A549 (cell line): ENCODE data around the gene ARFGEF3. TPM values are rescaled to one million over a fixed set of nuclear protein-coding genes. Genes with fewer than 3 reads are reported as not detected.

Experiments used
- ATAC-seq, 2 experiments: fragments of 200-7000 bp in 1 of 2; fragments of >200 bp in 1 of 2; cut with Nextera tagmentation in 1 of 2; cut with Tn5 transposase in 1 of 2; 3 replicates each; pipeline versions ENCODE4 v1.8.0 to v1.9.1; 2018 to 2020; ENCODE audit warnings: mild to moderate bottlenecking in 1 of 2, moderate library complexity in 1 of 2
- CTCF ChIA-PET: fragments of 300-600 bp; sonication (Branson Sonifier 250); formaldehyde crosslinking; extraction: SDS; loops from one replicate; lab custom pipeline; 2021; ENCODE audit warnings: antibody characterized with exemption, inconsistent platforms; lab: Yijun Ruan, JAX
- POLR2A ChIA-PET: fragments of 350-600 bp; formaldehyde crosslinking; extraction: SDS; loops from one replicate; lab custom pipeline; 2021; ENCODE audit warnings: antibody characterized with exemption, inconsistent platforms; lab: Yijun Ruan, JAX
- DNase-seq, 2 experiments: peaks; one replicate each; pipeline versions ENCODE4 v3.0.0 to v3.0.0-alpha.2; 2011 to 2016; ENCODE audit warnings: low read depth in 1 of 2, low spot score in 1 of 2
- FAIRE-seq: peaks from 2 replicates; lab custom pipeline; 2011; peaks lifted over from hg19 to GRCh38; lab: Jason Lieb, UNC
- H3K27ac ChIP-seq, 2 experiments: fragments of >200 bp; sonication (Bioruptor Twin); formaldehyde crosslinking; 3 replicates each; pipeline ENCODE4 v1.5.1; 2016 to 2017
- H3K4me1 ChIP-seq: fragments of >200 bp; sonication (Bioruptor Twin); formaldehyde crosslinking; 3 replicates; pipeline ENCODE4 v1.6.1; 2016
- H3K4me2 ChIP-seq: fragments of >200 bp; sonication (Bioruptor Twin); formaldehyde crosslinking; 3 replicates; pipeline ENCODE4 v1.6.1; 2016
- H3K4me3 ChIP-seq: fragments of >200 bp; sonication (Bioruptor Twin); formaldehyde crosslinking; 3 replicates; pipeline ENCODE4 v1.5.1; 2016
- H3K9me3 ChIP-seq: fragments of >200 bp; sonication (Bioruptor Twin); formaldehyde crosslinking; 3 replicates; pipeline ENCODE4 v1.6.1; 2016
- BHLHE40 ChIP-seq: IDR thresholded peaks from 2 replicates; pipeline ENCODE4 v1.6.1; 2012; ENCODE audit warnings: low read depth, low read length, inconsistent platforms
- CEBPB ChIP-seq, 2 experiments: fragments of >200 bp in 1 of 2; sonication (Bioruptor Twin) in 1 of 2; formaldehyde crosslinking in 1 of 2; IDR thresholded peaks; 2 replicates each; pipeline ENCODE4 v1.6.1; 2012 to 2016
- CHD4 ChIP-seq: fragments of 200-600 bp; sonication (generic); IDR thresholded peaks from 2 replicates; pipeline ENCODE4 v1.6.1; 2016; ENCODE audit warnings: antibody characterized with exemption, mild to moderate bottlenecking, borderline replicate concordance
- FOXS1 ChIP-seq: fragments of 250-450 bp; sonication (Bioruptor Pico); IDR thresholded peaks from 2 replicates; pipeline ENCODE4 v1.5.0; 2020; ENCODE audit warnings: mild to moderate bottlenecking, moderate library complexity
- GATA3 ChIP-seq: IDR thresholded peaks from 2 replicates; pipeline ENCODE4 v1.6.1; 2012; ENCODE audit warnings: borderline replicate concordance
- HDAC2 ChIP-seq: fragments of 200-600 bp; sonication (generic); IDR thresholded peaks from 2 replicates; pipeline ENCODE4 v1.6.1; 2016
- HEYL ChIP-seq: fragments of 250-450 bp; sonication (Bioruptor Pico); IDR thresholded peaks from 2 replicates; pipeline ENCODE4 v1.8.0; 2021; ENCODE audit warnings: mild to moderate bottlenecking, moderate library complexity
- HOXB13 ChIP-seq: fragments of 250-450 bp; sonication (Bioruptor Pico); IDR thresholded peaks from 2 replicates; pipeline ENCODE4 v1.5.0; 2020; ENCODE audit warnings: low read depth, mild to moderate bottlenecking, moderate library complexity
- HOXB5 ChIP-seq: fragments of 250-450 bp; sonication (Bioruptor Pico); IDR thresholded peaks from 2 replicates; pipeline ENCODE4 v1.5.0; 2020; ENCODE audit warnings: mild to moderate bottlenecking, moderate library complexity
- JUN ChIP-seq, 2 experiments: fragments of >200 bp; sonication (Bioruptor Twin); formaldehyde crosslinking; IDR thresholded peaks; 2 replicates in 1 of 2; 3 replicates in 1 of 2; pipeline ENCODE4 v1.6.1; 2016 to 2017
- JUNB ChIP-seq: fragments of >200 bp; sonication (Bioruptor Twin); formaldehyde crosslinking; IDR thresholded peaks from 2 replicates; pipeline ENCODE4 v1.6.1; 2016
- KDM1A ChIP-seq: fragments of 200-600 bp; sonication (generic); IDR thresholded peaks from 2 replicates; pipeline ENCODE4 v1.6.1; 2016; ENCODE audit warnings: low read depth, mild to moderate bottlenecking
- KDM5A ChIP-seq: fragments of 200-600 bp; sonication (generic); IDR thresholded peaks from 2 replicates; pipeline ENCODE4 v1.6.1; 2016; ENCODE audit warnings: antibody characterized with exemption, mild to moderate bottlenecking
- MAZ ChIP-seq: fragments of 150-350 bp; IDR thresholded peaks from 2 replicates; pipeline ENCODE4 v1.6.1; 2014; ENCODE audit warnings: antibody characterized with exemption, low read depth, low read length, borderline replicate concordance
- MYC ChIP-seq: IDR thresholded peaks from 2 replicates; pipeline ENCODE4 v1.6.1; 2012; ENCODE audit warnings: mild to moderate bottlenecking, inconsistent platforms, low read length, improper control_type of control experiment, borderline replicate concordance
- NFE2L2 ChIP-seq: fragments of 150-350 bp; conservative IDR thresholded peaks from 2 replicates; pipeline ENCODE4 v1.6.1; 2014; ENCODE audit warnings: low read length
- POLR2AphosphoS2 ChIP-seq: conservative IDR thresholded peaks from 2 replicates; pipeline ENCODE4 v1.6.1; 2012; ENCODE audit warnings: low read length, improper control_type of control experiment, inconsistent platforms
- RAD21 ChIP-seq, 2 experiments: fragments of >200 bp in 1 of 2; sonication (Bioruptor Twin) in 1 of 2; formaldehyde crosslinking in 1 of 2; IDR thresholded peaks in 1 of 2; conservative IDR thresholded peaks in 1 of 2; 2 replicates in 1 of 2; 3 replicates in 1 of 2; pipeline ENCODE4 v1.6.1; 2012 to 2018; ENCODE audit warnings: inconsistent platforms in 1 of 2
- RCOR1 ChIP-seq: fragments of 150-350 bp; IDR thresholded peaks from 2 replicates; pipeline ENCODE4 v1.6.1; 2014; ENCODE audit warnings: antibody characterized with exemption, low read length, low read depth
- RFX5 ChIP-seq: fragments of 450-650 bp; IDR thresholded peaks from 2 replicates; pipeline ENCODE4 v1.7.1; 2014; ENCODE audit warnings: antibody characterized with exemption, mild to moderate bottlenecking, moderate library complexity
- SREBF2 ChIP-seq: fragments of 450-650 bp; IDR thresholded peaks from 2 replicates; pipeline ENCODE4 v1.6.1; 2014; ENCODE audit warnings: mild to moderate bottlenecking, moderate library complexity
- ZC3H11A ChIP-seq: fragments of 450-650 bp; IDR thresholded peaks from 2 replicates; pipeline ENCODE4 v1.6.1; 2014; ENCODE audit warnings: antibody characterized with exemption, mild to moderate bottlenecking
- ZFP36 ChIP-seq: fragments of 450-650 bp; IDR thresholded peaks from 2 replicates; pipeline ENCODE4 v1.6.1; 2014; ENCODE audit warnings: borderline replicate concordance; ENCODE audit not compliant: partially characterized antibody
- ZSCAN20 ChIP-seq: fragments of 250-450 bp; sonication (Bioruptor Pico); IDR thresholded peaks from 2 replicates; pipeline ENCODE4 v1.8.0; 2022; ENCODE audit warnings: mild to moderate bottlenecking, moderate library complexity
- WGBS: methylation state at CpG from one replicate; pipeline ENCODE4 v1.1.6; 2017; ENCODE audit errors: missing lambda C conversion rate; 5-methylcytosine and 5-hydroxymethylcytosine counted together
- polyA plus RNA-seq, 4 experiments: library from polyadenylated mRNA; depleted of rRNA in 3 of 4; stranded (reverse); fragments of >200 nt; fragmentation: RNase III in 1 of 4; extraction: RNeasy Plus Mini Kit Qiagen cat#74134 plus additional on column Dnase treatment in 1 of 4; gene quantifications; 2 replicates in 3 of 4; 3 replicates in 1 of 4; pipeline ENCODE4 v1.2.3, GENCODE V29; 2011 to 2017
- TF ChIP-seq, protein P1 (sequence below): fragments of >200 bp; sonication (Bioruptor Twin); formaldehyde crosslinking; IDR thresholded peaks from 3 replicates; pipeline ENCODE4 v1.6.1; 2016
- TF ChIP-seq, protein P2 (sequence below): fragments of 450-650 bp; IDR thresholded peaks from 2 replicates; pipeline ENCODE4 v1.6.1; 2014; ENCODE audit warnings: antibody characterized with exemption
- TF ChIP-seq, protein P3 (sequence below): IDR thresholded peaks from 2 replicates; pipeline ENCODE4 v1.6.1; 2012

ARFGEF3 gene
- polyA plus RNA-seq, 2 of the 4 experiments (the other 2 are of a cell fraction): 0.15 to 0.83 TPM

DNA sequence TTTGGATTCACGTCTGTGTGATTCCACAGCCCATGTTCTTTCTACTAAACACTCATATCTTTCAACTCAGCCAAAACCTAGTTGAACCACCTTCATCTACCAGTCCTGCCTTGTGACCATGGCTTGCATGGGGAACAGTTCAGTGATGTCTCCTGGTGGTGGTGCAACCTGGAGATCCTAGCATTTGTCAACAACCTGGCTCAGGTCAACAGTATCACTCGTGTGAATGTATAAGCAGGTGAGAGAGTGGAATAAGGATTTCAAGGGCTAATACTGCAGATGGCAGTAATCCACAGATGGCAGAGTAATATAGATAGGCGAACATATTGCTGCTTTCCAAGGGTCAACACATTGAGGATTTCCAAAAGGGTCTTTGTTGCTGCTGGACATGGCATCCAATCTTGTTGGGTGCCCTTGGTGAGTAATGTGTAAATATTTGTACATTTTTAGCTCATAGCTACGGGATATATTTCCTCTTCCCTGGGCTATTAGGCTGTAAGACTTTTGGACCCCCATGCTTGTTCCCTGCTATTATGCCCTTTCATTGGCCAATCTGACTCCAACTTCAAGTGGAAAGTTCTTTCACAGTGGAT lies 43.1 kb downstream of the ARFGEF3 start:
- no peaks in the 10 kb centered on the region for H3K9me3 ChIP-seq
- no peak for FAIRE-seq
- WGBS: 44% methylated on average over 4 of the region's 4 CpGs
- TF ChIP-seq RCOR1 (no peak), RFX5 (no peak), HOXB13 (CRISPR knock-in tag) (no peak), ZFP36 (no peak), HOXB5 (CRISPR knock-in tag) (no peak), ZC3H11A (no peak), SREBF2 (no peak), NFE2L2 (no peak), RAD21 (conservative IDR thresholded peaks at IDR 0.05 in 1 of 2, IDR thresholded peaks at IDR 0.05 in 1 of 2) (no peak)
- TF ChIP-seq, protein P1, sequence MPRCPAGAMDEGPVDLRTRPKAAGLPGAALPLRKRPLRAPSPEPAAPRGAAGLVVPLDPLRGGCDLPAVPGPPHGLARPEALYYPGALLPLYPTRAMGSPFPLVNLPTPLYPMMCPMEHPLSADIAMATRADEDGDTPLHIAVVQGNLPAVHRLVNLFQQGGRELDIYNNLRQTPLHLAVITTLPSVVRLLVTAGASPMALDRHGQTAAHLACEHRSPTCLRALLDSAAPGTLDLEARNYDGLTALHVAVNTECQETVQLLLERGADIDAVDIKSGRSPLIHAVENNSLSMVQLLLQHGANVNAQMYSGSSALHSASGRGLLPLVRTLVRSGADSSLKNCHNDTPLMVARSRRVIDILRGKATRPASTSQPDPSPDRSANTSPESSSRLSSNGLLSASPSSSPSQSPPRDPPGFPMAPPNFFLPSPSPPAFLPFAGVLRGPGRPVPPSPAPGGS: no peak
- H3K4me1 ChIP-seq: no peaks in the 10 kb centered on the region
- ATAC-seq: no peak
- ChIA-PET POLR2A (no interaction called here), CTCF (interaction anchor here (0.8 kb wide), 1 partner anchor 544 kb away, joined by 3 read pairs; no protein-coding TSS in a partner anchor)
- DNase-seq: no peak
- H3K4me3 ChIP-seq: no peak overlapping the region
- H3K4me2 ChIP-seq: no peak overlapping the region
- H3K27ac ChIP-seq: no peak overlapping the region

DNA sequence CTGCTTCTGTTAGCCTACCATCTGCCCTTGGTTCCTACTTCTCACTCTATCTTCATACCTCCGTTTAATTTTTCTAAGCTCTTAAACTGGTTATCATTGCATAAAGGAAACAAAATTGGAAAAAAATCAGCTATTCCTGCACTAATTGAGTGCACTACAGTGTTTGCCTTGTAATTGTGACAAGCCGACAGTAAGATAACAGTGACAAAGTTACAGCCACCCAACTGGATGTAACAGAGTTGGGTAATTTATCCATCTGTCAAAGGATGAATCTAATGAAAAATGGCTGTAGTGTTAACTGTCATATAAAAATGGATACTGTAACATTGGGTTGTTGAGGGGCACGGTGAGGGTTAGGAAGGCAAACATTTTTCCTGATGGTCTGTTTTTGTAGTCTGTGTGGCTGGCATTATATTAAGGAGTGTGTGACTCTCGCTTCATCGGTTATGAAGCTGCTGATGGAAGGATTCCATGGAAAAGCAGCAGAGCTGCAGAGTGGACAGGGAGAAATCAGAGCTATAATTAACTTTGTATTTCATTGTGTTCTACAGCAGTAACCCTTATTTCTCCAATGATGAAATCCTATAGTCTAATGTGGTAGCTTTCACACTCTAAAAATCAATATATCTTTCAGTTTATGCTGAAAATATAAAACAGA lies 43.8 kb downstream of the ARFGEF3 start:
- no peak for ATAC-seq
- Histone ChIP-seq H3K9me3 (no peaks in the 10 kb centered on the region), H3K4me3 (no peak overlapping the region), H3K27ac (no peak overlapping the region), H3K4me2 (no peak overlapping the region), H3K4me1 (no peaks in the 10 kb centered on the region)
- ChIA-PET POLR2A (no interaction called here), CTCF (no interaction called here)
- 60% methylated on average over 5 of the region's 5 CpGs for WGBS
- TF ChIP-seq POLR2AphosphoS2: no peak
- no peak for TF ChIP-seq JUN (IDR thresholded peaks at IDR 0.05)
- no peak for TF ChIP-seq FOXS1 (CRISPR knock-in tag)
- TF ChIP-seq RCOR1: no peak
- no peak for TF ChIP-seq BHLHE40
- no peak for TF ChIP-seq NFE2L2
- no peak for TF ChIP-seq CHD4
- TF ChIP-seq, protein P2, sequence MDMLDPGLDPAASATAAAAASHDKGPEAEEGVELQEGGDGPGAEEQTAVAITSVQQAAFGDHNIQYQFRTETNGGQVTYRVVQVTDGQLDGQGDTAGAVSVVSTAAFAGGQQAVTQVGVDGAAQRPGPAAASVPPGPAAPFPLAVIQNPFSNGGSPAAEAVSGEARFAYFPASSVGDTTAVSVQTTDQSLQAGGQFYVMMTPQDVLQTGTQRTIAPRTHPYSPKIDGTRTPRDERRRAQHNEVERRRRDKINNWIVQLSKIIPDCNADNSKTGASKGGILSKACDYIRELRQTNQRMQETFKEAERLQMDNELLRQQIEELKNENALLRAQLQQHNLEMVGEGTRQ: no peak
- TF ChIP-seq KDM1A: no peak
- TF ChIP-seq MAZ: no peak
- TF ChIP-seq KDM5A: no peak
- TF ChIP-seq, protein P1: no peak
- no peak for TF ChIP-seq JUNB
- FAIRE-seq: no peak
- DNase-seq: no peak

DNA sequence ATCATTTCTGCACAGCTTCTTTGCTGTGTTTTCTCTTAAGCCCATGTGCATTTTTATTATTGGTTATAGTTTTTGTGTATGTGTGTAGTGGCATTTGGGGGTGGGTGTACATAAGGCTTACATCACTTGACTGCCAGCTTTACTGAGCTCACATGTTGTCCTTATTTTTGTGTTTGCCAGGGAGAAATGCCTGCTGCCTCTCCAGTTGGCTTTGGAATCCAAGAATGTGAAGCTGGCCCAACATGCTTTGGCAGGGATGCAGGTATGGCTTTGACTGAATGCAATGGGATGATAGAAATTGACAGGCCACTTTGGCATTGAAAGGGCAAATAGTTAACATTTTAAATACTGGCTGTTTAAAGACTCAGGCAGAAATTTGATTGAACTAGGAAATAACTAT lies 45.1 kb downstream of the ARFGEF3 start:
- Histone ChIP-seq H3K27ac (no peak overlapping the region), H3K9me3 (no peaks in the 10 kb centered on the region), H3K4me2 (no peak overlapping the region), H3K4me1 (no peaks in the 10 kb centered on the region), H3K4me3 (no peak overlapping the region)
- no peak for FAIRE-seq
- POLR2A ChIA-PET: no interaction called here
- ATAC-seq: no peak
- TF ChIP-seq HDAC2: no peak
- TF ChIP-seq, protein P3, sequence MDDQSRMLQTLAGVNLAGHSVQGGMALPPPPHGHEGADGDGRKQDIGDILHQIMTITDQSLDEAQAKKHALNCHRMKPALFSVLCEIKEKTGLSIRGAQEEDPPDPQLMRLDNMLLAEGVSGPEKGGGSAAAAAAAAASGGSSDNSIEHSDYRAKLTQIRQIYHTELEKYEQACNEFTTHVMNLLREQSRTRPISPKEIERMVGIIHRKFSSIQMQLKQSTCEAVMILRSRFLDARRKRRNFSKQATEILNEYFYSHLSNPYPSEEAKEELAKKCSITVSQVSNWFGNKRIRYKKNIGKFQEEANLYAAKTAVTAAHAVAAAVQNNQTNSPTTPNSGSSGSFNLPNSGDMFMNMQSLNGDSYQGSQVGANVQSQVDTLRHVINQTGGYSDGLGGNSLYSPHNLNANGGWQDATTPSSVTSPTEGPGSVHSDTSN: no peak
- no peak for TF ChIP-seq ZSCAN20
- no peak for TF ChIP-seq HEYL (CRISPR knock-in tag)
- no peak for TF ChIP-seq SREBF2
- TF ChIP-seq CEBPB (IDR thresholded peaks at IDR 0.05): no peak
- no peak for TF ChIP-seq GATA3
- no peak for TF ChIP-seq MYC
- TF ChIP-seq NFE2L2: no peak
- CTCF ChIA-PET: no interaction called here
- no peak for DNase-seq
